ENCODE data around the gene TESK2.

DNA sequence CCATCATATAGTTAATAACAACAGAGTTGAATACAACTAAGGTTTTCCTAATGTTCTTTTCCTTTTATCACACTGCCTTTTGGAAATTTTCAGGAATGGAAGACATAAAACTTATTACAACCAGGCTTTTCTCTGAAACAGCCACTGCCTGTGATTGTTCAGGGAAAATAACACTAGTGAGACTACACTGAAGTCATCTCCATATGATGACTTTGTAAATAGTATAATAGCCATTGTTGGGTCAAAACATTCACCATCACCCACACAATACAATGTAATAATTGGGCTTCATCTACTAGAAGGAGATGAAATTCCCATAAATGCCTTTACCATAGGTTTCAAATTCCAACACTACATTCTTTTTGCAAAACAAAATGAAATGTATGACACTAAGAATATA, 5.0 kb downstream of the TESK2 start:
- TF ChIP-seq, protein P1, sequence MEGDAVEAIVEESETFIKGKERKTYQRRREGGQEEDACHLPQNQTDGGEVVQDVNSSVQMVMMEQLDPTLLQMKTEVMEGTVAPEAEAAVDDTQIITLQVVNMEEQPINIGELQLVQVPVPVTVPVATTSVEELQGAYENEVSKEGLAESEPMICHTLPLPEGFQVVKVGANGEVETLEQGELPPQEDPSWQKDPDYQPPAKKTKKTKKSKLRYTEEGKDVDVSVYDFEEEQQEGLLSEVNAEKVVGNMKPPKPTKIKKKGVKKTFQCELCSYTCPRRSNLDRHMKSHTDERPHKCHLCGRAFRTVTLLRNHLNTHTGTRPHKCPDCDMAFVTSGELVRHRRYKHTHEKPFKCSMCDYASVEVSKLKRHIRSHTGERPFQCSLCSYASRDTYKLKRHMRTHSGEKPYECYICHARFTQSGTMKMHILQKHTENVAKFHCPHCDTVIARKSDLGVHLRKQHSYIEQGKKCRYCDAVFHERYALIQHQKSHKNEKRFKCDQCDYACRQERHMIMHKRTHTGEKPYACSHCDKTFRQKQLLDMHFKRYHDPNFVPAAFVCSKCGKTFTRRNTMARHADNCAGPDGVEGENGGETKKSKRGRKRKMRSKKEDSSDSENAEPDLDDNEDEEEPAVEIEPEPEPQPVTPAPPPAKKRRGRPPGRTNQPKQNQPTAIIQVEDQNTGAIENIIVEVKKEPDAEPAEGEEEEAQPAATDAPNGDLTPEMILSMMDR (IDR thresholded peaks at IDR 0.05): no peak
- TF ChIP-seq POLR2A (IDR thresholded peaks at IDR 0.05) (no peak), EP300 (IDR thresholded peaks at IDR 0.05) (no peak), POLR2AphosphoS5 (IDR thresholded peaks at IDR 0.05) (no peak)

Measured in suprapubic skin (tissue), 4 donors.